NCI-H1105 treated with DMSO at 0.1 percent for 48 hours (cell line): Measurements from ENCODE around the gene IQCC.
"Not testable (repeated sequence)": the region's sequence is repeated elsewhere in the genome, so short reads cannot be mapped to it uniquely, and the experiment has no call there.

Source experiments
- DNase-seq: peaks from one replicate; lab custom pipeline; 2025; lab: John Stamatoyannopoulos, UW

The IQCC gene

DNA sequence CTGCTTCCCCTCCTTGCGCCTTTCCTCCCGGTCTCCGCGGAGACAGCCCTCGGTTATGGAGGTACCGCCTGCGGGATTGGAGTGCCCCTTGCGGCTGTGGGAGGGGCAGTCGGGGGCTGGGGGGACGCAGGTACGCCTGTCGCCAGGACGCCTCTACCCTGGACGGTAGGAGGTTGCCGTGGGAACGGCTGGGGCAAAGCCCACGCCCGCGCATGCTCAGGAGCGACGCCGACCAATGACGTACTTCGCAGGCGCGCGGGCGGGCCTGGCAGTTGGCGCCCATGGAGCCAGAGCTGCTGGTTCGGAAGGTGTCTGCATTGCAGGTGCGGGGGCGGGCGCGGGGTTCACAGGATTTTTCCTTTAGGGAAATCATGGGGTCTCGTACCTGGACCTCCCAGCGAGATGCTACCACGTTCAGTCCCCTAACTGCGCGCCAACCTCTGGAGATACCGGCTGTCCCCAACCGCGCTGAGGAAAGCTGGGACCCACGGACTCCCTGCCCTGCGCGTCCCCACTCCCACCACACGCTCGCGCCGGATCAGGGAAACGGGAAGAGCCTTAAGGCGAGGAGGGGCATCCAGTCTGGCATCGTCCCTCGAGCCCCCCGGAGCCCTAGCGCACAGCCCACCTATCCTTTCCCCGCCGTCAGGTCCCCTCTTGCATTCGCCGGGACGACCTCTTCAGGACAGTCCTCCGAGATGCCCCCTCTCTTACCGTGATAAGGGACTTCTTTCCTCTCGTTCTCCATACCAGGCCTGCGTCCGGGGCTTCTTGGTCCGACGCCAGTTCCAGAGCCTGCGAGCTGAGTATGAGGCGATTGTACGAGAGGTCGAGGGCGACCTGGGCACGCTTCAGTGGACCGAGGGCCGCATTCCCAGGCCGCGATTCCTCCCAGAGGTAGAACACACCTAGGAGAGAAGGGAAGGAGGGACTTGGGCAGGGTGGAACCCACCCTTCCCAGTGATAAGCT is at the start of gene IQCC:
Gene IQCC, plus strand, starts transcription at position 271 of the 970 bp plus-strand sequence. Its CDS starts 11 bp downstream, at position 282.
- peak; percentile 94 for DNase-seq

DNA sequence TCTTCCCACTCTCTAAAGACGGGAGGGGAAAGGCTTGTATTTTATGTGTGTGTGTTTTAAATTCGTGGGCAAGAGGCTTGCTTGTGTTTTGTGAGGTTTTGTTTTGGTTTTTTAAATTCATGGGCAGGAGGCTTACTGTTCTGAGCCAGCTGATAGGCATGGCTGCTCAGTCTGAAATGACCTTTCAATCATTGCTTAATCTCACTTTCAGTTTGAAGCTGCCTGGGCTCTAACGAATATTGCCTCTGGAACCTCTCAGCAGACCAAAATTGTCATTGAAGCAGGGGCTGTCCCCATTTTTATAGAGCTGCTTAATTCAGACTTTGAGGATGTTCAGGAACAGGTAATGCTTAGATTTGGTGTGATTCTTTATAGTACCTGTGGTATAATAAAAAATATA is 46.3 kb upstream of the IQCC start:
- DNase-seq = no peak

DNA sequence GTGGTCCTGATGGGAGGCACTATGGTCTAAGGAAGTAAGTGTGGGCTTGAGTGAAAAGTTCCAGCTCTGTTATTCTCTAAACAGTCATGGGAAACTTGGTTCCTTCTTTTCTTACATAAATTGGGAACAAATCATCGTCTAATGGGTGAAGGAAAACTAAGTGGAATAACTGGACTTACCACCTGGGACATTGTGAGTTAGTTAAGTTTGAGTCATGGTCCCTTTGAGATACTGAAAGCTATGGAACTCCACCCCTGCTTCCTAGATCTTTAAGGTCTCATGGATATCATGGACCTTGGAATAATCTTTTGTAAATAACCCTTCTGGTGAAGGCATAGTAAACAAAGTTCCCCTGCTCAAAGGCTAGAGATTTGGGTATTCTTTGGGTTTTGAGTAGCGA is 42.1 kb upstream of the IQCC start:
- DNase-seq = no peak

DNA sequence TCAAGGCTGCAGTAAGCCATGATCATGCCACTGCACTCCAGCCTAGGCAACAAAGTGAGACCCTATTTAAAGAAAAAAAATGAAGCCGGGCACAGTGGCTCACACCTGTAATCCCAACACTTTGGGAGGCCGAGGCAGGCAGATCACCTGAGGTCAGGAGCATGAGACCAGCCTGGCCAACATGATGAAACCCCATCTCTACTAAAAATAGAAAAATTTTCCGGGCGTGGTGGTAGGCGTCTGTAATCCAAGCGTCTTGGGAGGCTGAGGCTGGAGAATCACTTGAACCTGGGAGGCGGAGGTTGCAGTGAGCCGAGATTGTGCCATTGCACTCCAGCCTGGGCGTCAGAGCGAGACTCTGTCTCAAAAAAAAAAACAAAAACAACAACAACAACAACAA is 39.8 kb upstream of the IQCC start:
- DNase-seq = not testable (repeated sequence)

DNA sequence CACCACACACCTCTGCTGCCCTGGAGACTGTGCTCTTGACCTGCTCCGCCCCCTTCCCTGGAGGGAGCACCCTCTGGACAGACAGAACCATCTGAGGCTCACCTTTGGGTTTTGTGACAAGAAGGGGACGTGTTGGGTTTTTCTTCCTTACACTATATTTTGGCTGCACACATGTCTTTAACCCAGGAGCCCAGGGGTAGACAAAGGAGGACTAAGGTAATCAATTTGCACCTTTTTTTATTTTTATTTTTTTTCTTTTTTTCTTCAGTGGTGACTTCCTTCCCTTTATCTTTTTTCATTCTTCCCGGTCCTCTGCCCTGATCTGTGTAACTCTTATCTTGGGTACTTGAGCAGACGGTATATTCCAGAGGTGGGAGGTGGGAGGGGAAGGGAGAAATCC is 34.5 kb upstream of the IQCC start:
- no peak for DNase-seq

DNA sequence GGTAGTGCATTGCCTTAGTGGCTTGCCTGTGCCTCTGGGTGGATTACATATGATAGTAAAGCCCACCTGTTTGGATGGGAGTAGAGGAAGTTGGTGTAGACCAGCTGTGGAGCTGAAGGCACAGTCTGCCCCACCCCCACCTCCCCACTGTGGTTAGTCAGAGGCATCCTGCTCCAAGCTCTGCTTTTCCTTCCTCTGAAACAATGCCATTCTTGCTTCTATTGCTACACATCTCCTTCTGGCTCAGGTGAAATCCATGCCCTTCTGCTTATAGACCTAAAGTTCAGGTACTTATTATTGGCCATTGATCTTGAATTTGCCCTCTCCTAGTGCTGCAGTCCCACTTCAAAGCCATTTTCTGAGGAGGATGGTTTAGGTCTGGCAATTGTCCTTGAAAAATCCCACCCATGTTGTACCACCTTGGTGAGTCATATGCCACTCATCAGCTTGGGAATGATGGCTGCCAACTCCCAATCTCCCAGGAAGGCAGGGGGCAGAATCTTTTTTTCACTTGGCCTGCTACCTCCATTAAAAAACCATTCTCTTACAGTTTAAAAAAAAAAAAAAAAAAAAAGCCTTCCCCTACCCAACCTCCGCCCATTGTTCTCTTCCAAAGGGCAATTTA is 32.7 kb upstream of the IQCC start:
- DNase-seq = no peak

DNA sequence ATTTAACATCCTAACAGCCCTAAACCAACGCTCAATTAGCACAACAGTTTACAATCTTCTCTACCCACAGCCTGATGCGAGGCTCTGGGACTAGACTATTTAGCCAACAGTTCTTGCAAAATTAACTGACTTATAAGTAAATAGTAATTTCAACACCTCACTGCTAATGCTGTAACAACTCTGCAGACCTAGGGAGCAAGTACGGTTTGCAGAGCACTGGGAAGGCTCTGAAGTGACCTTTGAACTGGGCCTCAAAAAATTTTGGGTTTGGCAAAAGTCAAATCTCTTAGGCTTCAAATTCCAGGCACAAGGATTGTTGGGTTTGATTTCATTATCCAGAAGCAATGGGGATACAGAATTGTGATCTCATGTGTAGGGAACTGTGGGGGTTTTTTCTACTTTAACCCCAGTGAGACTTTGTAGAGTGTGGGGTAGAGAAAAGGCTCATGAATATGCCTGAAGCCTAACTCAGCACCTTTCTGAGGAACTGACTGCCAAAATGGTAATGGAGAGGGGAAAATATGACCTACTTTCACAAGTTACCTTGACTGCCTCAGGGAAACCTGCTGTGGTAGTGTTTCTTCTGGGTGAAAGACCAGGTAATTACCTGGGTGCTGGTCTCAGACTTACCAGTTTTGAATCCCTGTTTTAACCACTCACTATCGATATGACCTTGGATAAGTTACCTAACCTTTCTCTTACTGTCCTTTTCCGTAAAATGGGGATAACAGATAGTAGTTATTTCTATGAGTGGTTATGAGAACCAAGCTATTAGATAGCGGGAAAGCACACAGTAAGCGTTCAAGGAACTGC is 26.9 kb upstream of the IQCC start:
- no peak for DNase-seq

DNA sequence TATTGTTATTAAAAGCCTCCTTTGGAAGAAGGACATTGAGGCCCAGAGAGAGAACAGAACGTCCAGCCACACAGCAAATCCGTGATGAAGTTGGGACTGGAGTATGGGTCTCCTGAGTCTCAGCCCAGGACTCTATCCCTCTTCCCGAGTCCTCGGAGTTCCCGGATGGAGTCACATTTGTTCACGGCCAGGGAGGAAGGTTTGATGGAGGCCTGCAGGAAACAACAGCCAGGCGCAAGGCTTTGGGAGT is 26.4 kb upstream of the IQCC start:
- DNase-seq = no peak

DNA sequence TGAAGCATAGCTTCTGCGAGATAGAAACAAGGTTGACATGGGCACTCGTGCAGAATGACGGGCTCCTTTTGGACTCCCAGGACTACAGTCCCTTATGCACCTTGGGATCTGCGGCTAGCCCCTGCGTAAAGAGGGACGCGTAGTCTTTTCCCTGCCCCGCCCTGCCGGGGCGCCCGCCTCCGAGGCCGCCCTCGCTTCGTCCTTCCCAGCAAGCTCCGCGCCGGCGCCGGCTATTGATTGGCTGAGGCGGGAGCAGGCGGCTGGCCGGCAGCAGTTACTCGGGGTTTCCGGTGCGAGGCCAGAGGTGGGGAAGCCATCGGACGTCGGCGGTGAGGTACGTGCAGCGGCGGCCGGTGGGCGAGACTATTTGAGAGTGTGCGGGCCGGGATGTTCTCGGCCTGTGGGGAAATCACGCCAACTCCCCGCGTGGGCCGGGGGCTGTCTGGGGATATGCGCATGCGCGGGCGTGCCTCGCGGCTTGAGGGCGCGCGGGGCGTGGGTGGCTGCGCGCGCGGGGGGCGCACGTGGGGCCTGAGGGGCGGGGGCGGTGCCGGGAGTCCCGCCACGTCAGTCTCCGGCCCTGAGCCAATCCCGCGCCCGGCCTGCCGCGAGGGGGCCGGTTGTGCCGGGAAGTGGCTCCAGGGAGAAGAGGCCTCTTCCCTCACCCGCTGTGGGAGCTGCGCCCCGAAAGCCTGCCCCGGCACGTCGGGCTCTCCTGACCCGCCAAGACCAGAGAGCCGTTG is 25.9 kb upstream of the IQCC start, which contains the start of gene TXLNA:
Gene TXLNA, plus strand, starts transcription at position 233 of the 743 bp plus-strand sequence. CDS start 671 bp downstream, outside the sequence.
- peak; percentile 94 for DNase-seq

DNA sequence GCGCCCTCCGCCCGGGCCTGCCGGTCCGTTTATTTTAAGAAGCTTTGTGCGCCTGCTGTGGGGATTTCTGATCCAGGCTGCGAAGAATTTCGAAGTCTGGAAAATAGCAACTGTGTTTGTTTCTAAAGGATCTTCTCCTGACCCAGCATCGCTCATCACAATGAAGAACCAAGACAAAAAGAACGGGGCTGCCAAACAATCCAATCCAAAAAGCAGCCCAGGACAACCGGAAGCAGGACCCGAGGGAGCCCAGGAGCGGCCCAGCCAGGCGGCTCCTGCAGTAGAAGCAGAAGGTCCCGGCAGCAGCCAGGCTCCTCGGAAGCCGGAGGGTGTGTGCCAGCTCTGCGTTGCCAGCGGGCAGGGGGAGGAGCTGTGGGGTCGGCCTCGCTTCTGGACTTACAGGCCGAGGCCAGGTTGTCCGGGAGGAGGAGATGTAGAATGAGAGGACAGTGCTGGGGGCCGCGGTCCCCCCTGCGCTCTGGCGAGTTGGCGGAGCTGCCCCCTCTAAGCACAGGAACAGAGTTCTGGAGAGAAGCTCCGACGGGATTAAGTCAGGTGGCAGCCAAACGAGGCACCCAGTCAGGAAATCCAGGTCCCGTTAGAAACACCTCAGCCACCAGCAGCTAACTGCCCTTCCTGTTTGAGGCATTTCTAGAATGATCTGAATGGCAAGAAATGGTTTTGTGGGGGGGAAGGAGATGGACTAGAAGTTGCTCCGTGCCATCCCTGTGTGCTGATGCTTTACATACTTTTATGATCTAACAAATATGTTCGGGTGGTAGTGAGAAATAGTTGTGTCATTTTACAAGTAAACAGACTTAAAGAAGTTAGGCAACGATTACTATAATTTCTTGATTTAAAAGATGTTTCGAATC is 25.0 kb upstream of the IQCC start:
- peak; percentile 22 for DNase-seq

DNA sequence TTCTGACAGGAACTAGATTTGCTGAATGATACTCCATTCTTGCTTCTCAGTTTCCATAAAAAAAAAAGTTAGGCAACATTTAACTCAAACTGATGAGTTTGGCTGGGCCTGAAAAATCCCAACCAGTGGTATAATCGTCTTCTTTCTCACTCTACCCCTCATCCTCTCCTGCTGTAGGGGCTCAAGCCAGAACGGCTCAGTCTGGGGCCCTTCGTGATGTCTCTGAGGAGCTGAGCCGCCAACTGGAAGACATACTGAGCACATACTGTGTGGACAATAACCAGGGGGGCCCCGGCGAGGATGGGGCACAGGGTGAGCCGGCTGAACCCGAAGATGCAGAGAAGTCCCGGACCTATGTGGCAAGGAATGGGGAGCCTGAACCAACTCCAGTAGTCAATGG is 24.4 kb upstream of the IQCC start:
- DNase-seq = no peak

DNA sequence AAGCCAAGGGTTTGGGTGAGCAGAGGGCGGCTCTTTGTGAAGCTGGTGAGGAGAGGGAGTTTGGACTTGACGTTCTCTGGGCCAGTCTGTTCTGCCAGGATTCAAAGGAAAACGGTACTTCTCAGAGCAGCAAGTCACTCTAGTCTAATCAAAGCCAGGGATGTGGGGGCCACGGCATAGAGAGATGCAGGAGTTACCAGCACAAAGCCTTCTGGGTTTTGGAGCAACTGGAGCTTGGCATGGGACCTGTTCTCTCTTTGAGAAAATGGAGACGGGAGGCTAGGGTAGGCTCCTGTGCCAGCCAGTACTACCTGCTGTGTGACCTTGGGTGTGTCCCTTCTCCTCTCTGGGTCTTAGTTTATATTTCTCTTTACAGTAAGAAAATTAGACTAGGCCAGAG is 23.9 kb upstream of the IQCC start:
- no peak for DNase-seq

DNA sequence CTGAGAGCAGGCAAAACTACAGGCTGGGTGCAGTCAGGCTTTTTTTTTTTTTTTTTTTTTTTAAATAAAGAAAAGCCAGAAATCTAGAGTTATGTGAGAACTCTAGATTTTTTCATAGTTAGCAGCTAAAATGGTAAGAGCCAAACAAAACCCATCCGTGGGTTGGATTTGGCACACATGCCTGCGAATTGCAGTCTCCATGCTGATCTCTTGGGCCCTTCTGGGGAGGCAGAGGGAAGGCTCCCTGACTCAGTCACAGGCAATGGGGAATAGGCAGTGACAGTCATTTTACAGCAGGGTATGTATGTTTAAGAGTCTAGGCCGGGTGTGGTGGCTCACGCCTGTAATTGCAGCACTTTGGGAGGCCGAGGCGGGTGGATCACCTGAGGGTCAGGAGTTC is 23.4 kb upstream of the IQCC start:
- no peak for DNase-seq

DNA sequence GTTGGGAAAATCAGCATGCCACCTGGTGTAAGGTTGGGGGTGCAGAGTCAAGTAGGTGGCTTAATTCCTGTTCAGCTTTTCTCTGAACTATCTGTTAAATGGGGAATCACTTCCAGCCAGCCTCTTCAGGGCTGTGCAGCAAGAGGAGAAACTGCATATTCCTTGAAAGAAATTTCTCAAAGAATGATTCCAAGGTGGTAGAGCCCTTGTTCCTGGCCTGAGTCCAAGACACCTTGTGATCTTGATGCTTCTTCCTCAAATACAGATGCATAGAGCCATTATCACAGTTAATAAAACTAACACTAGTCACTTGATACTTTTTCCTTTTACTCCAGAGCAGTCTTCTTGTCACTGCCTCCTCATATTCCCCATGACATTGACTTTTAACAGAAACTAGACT is 20.8 kb upstream of the IQCC start:
- no peak for DNase-seq

DNA sequence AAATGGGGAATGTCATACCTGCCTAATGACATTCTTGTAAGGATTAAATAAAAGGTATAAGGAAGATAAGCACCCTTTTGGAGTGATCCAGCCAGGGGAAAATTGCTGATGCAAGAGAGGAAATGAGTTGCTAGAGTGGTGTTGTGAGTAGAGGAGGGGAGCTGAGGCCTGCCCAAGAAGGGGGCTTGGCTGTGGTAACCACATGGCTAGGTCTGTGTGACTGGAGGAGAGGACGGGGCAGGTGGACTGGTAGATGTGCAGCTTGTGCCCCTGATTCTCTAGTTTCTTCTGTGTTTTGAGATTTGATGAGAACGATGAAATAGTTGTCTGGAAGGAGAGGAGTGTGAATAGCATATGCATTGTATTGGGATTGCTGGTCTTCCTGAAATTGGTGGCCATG is 19.4 kb upstream of the IQCC start:
- DNase-seq = no peak

DNA sequence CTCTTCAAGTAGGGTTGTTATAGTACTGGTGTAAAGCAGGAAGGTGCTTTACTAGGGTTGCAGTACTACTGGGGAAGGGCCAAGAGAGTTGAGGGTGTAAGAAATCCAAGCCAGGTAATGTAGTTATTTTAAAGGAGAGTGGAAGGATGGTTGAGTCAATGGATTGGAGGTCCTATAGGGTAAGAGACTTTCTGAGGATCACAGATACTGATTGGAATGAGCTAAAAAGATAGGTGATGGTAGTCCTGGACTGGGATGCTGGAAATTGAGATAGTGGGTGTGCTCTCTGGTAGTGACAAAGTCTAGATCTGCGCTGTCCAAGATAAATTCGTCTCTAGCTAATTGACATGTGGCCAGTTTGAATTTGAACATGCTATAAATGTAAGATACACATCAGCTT is 19.0 kb upstream of the IQCC start:
- no peak for DNase-seq

DNA sequence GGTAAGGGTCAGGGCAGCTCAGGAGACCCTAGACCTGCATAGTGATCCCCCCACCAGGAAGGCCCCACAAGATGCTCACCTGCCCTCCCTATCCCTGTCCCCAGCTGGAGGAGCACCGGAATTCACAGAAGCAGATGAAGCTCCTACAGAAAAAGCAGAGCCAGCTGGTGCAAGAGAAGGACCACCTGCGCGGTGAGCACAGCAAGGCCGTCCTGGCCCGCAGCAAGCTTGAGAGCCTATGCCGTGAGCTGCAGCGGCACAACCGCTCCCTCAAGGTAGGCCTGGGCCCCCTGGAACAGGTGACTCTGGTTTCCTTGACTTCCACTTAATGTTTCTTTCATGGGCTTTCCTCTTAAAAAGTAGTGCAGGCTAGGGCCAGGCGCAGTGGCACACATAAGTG is 17.6 kb upstream of the IQCC start:
- no peak for DNase-seq

DNA sequence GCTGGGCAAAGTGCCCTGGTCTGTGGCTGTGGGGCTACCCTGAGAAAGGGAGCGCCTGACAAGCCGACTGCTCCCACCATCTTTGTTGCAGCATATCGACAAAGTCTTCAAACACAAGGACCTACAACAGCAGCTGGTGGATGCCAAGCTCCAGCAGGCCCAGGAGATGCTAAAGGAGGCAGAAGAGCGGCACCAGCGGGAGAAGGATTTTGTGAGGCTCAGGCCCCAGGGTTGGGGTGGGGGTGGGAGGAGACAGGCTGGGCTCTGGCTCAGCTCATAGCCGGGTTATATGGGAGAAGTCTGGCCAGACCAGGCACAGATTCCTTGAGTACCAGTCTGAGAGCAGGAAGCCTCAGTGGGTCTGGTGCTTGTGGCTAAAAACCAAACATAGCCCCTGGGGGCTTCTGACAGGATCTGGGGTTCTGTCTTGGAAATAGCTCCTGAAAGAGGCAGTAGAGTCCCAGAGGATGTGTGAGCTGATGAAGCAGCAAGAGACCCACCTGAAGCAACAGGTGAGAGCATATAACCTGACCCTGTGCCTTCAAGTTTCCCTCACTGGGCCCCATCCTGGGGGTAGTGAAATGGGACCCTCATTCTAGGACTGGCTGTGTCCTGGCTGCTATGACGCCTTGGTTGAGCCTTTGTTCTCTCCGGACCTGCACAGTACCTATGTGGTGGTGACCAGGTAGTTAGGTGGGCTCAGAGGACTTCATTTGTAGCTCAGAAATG is 13.1 kb upstream of the IQCC start:
- no peak for DNase-seq

DNA sequence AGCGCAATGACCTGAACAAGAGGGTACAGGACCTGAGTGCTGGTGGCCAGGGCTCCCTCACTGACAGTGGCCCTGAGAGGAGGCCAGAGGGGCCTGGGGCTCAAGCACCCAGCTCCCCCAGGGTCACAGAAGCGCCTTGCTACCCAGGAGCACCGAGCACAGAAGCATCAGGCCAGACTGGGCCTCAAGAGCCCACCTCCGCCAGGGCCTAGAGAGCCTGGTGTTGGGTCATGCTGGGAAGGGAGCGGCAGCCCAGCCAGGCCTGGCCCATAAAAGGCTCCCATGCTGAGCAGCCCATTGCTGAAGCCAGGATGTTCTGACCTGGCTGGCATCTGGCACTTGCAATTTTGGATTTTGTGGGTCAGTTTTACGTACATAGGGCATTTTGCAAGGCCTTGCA is 10.5 kb upstream of the IQCC start:
- no peak for DNase-seq

DNA sequence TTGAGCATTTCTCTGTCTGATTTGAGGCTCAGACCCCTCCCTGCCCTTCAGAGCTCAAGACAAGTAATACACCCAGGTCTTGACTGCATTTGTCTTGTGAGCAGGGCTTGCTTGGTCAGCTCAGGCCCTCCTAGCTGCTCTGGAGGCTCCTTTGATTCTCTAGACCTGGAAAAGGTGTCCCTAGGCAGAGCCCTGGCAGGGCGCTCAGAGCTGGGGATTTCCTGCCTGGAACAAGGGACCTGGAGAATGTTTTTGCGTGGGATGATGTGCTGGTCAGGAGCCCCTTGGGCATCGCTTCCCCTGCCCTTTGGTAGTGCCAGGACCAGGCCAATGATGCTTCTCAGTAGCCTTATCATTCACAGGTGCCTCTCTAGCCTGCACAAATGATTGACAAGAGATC is 9.9 kb upstream of the IQCC start:
- no peak for DNase-seq
